GM12892 (cell line): ENCODE data around the gene CDS1.
"Not testable (repeated sequence)": the region's sequence is repeated elsewhere in the genome, so short reads cannot be mapped to it uniquely, and the experiment has no call there.

Experiments
- DNase-seq: peaks from one replicate; pipeline ENCODE4 v3.0.0; 2011; ENCODE audit not compliant: insufficient read length
- FAIRE-seq: peaks from 2 replicates; lab custom pipeline; 2011; peaks lifted over from hg19 to GRCh38; lab: Jason Lieb, UNC
- POLR2A ChIP-seq: IDR thresholded peaks from 2 replicates; pipeline ENCODE4 v1.6.1; 2011; ENCODE audit warnings: low read depth, low read length, control low read depth
- POLR2AphosphoS5 ChIP-seq: IDR thresholded peaks from 2 replicates; pipeline ENCODE4 v1.6.1; 2011; ENCODE audit warnings: low read depth, low read length, control low read depth
- TAF1 ChIP-seq: IDR thresholded peaks from 2 replicates; pipeline ENCODE4 v1.6.1; 2011; ENCODE audit warnings: low read depth, mild to moderate bottlenecking, control low read depth, low read length, borderline replicate concordance

The CDS1 gene

GRCh38 chr4:84677995-84678394 is 95.1 kb downstream of the CDS1 start:
- FAIRE-seq (no peak), DNase-seq (no peak)
- TF ChIP-seq POLR2AphosphoS5 (no peak), TAF1 (no peak), POLR2A (no peak)

DNA sequence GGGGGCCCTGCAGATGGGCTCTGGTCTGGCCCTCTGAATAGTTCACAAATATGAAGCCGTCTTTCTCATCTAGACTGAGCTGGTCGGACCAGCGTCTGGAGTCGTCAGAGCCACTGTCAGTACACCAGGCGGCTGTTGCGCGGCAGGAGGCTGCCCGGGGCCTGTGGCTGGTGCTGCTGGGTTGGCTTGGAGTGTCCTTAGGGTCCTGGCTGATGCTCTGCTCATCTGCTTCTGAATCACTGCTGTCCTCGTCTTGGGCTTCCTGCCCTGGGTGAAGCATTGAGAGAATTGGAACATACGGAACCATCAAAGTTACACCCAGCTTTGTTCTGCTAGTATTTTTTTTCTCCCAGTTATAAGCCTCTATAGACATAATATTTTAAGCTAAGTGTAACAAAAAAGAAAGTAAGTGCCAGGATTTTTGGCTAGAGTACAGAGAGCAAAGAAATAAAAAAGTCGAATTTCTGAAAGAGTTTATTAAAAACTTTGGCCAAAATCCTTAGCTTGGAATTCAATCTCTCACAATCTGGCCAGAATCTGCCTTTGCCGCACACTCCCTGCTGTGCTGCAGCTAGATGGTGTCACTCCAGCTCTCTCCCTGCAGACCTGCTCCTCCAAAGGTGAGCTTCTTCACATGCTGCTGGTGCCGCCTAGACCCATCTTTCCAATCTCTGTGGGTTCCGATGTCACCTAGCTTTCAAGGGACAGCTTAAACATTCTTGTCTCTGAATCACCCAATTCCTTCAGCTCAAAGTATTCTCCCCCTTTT is 96.2 kb downstream of the CDS1 start:
- DNase-seq (no peak), FAIRE-seq (no peak)
- no peak for TF ChIP-seq POLR2AphosphoS5
- no peak for TF ChIP-seq POLR2A
- no peak for TF ChIP-seq TAF1

DNA sequence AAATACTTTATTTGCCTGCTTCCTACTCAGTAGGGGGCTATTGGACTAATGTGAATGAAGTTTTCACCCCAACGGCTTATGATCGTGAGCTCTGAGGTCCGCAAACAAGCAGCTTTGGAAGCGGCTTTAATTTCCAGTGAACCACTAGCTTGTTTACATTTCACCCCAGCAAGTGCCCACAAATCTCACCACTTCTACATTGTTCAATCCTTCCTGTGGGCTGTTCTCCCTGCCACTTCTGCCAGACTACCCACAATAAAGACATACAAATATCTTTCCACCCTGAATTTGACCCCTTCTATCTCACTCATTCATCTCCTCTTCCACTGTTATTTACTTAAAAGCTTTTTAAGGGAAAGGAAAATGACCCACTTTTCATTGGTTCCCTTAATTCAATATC is 98.0 kb downstream of the CDS1 start:
- DNase-seq = no peak
- TF ChIP-seq POLR2A = no peak
- no peak for TF ChIP-seq TAF1
- no peak for TF ChIP-seq POLR2AphosphoS5
- no peak for FAIRE-seq

DNA sequence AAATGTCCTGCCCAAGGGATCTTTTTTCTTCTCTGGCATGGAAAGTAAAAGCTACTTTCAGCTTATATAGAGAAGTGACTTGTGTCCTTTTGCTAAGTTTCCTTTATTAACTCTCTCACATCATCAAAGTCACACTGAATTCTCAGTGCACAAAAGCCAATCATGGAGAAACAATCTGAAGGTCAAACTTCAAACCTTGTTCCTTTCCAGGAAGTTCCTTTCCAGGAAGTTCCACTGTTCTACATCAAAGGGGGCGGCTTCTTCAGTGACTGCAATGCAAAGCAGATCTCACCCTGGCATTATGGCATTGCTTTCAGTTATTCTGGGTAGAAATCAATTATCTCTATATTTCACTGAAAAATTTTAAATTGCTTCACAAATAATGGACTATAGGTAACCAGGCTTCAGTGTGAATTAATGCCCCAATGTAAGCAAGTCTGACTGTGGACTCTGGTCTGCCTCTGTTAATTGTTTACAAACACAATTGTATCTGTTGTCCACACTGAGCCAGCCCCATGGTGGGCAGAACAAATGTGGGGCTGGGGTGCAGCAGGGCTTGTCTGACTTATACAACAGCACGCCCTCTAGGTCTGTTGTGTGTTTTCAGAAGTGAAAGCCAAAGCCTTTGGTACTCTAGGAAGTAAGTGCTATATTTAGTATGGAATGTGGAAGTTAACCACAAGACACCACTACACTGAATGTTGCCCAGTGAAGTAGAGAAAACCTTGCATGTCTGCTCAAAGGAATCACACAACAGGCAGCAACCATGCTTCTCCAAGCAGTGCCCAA is 98.8 kb downstream of the CDS1 start:
- TF ChIP-seq TAF1 (no peak), POLR2AphosphoS5 (no peak), POLR2A (no peak)
- FAIRE-seq (no peak), DNase-seq (no peak)

GRCh38 chr4:84682661-84683060 is 99.7 kb downstream of the CDS1 start:
- DNase-seq, FAIRE-seq: not testable (repeated sequence)

GRCh38 chr4:84683064-84683850 is 100.3 kb downstream of the CDS1 start:
- TF ChIP-seq TAF1 (no peak), POLR2AphosphoS5 (no peak), POLR2A (no peak)
- FAIRE-seq (no peak), DNase-seq (no peak)

DNA sequence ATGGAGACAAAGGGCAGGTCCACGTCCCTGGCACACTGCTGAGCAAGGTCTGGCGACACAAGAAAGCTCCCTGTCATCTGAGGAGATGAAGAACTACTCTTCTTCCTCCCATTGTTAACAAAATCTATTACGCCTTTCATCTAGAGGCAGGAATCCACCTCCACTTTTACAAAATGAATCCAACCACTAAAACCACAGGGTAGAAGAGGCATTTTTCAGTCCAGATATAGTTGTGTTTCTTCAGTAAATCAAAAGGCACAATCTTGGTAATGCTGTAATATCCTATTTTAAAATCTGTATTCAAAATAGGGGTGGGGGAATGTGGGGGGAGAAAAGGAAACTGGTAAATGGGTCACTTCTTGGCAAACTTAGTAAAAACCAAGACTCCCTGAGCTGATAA is 101.4 kb downstream of the CDS1 start:
- DNase-seq = no peak
- TF ChIP-seq TAF1 (no peak), POLR2AphosphoS5 (no peak), POLR2A (no peak)
- FAIRE-seq = no peak

- TF ChIP-seq POLR2AphosphoS5 (no peak), TAF1 (no peak), POLR2A (no peak)
- FAIRE-seq (no peak), DNase-seq (no peak)
These were observed 102.2 kb downstream of the CDS1 start for GRCh38 chr4:84685105-84685504.

- TF ChIP-seq POLR2A (no peak), POLR2AphosphoS5 (no peak), TAF1 (no peak)
- no peak for FAIRE-seq
- no peak for DNase-seq
These were observed 105.7 kb downstream of the CDS1 start for GRCh38 chr4:84688605-84689004.

- DNase-seq (no peak), FAIRE-seq (no peak)
- TF ChIP-seq TAF1 (no peak), POLR2AphosphoS5 (no peak), POLR2A (no peak)
These were observed 106.3 kb downstream of the CDS1 start for GRCh38 chr4:84689197-84689596.

- DNase-seq (no peak), FAIRE-seq (no peak)
- no peak for TF ChIP-seq POLR2A
- TF ChIP-seq POLR2AphosphoS5 = no peak
- TF ChIP-seq TAF1 = no peak
These were observed 107.6 kb downstream of the CDS1 start for GRCh38 chr4:84690481-84690880.

GRCh38 chr4:84691170-84691691 is 108.3 kb downstream of the CDS1 start:
- no peak for FAIRE-seq
- no peak for DNase-seq
- TF ChIP-seq POLR2AphosphoS5 (no peak), POLR2A (no peak), TAF1 (no peak)

DNA sequence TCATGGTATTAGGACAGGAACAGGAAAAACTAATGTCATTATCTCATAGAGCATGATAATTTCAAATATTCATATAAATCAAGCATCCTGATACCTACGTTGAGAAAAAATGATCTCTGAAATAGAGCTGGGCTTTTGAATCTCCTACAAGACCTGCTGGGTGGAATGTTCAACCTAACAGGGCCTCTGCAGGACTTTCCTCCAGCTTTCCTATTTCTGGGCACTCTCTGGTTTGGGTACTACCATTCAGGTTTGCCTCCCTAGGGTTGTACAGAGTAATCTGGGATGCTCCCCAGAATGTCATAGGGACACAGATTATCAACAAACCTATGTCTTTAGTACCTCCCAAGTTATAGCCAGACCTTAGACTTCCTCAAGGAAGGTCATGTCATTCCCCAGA is 108.9 kb downstream of the CDS1 start:
- no peak for FAIRE-seq
- no peak for DNase-seq
- no peak for TF ChIP-seq TAF1
- TF ChIP-seq POLR2AphosphoS5 = no peak
- TF ChIP-seq POLR2A = no peak
